IMR-90 (cell line): ENCODE results near the gene SP7. TPM values are rescaled to one million over a fixed set of nuclear protein-coding genes. Genes with fewer than 3 reads are reported as not detected.

ENCODE experiments used
- ATAC-seq: fragments of 200-7000 bp; cut with Tn5 transposase; 2 replicates; pipeline ENCODE4 v1.9.1; 2020; ENCODE audit warnings: low read depth, mild to moderate bottlenecking, moderate library complexity
- BruUV-seq: library from RNA; stranded (reverse); fragments of 400-500 nt; replicated peaks from 2 replicates; lab custom pipeline; 2021; lab: Mats Ljungman, UMichigan
- CTCF ChIA-PET: fragments of 300-600 bp; formaldehyde crosslinking; extraction: SDS; loops from one replicate; lab custom pipeline; 2021; ENCODE audit warnings: antibody characterized with exemption; lab: Yijun Ruan, JAX
- POLR2A ChIA-PET: fragments of 300-600 bp; sonication (Branson Sonifier 250); formaldehyde crosslinking; loops from one replicate; lab custom pipeline; 2022; ENCODE audit warnings: antibody characterized with exemption; ENCODE audit not compliant: unreplicated experiment; lab: Charles Lee
- DNase-seq: peaks from one replicate; pipeline ENCODE4 v3.0.0; 2013
- H2AFZ ChIP-seq: replicated peaks from 2 replicates; pipeline ENCODE3; 2013; ENCODE audit warnings: low read length, mild to moderate bottlenecking; ENCODE audit not compliant: poor library complexity
- H2AK5ac ChIP-seq: 2 replicates; pipeline ENCODE4 v1.6.1; 2013; ENCODE audit warnings: low read depth, low read length, inconsistent platforms
- H2AK9ac ChIP-seq: replicated peaks from 2 replicates; pipeline ENCODE3; 2013; ENCODE audit warnings: mild to moderate bottlenecking, low read depth, low read length, moderate library complexity; ENCODE audit not compliant: poor library complexity
- H2BK120ac ChIP-seq: 2 replicates; pipeline ENCODE4 v1.6.1; 2013; ENCODE audit warnings: low read depth, low read length, inconsistent platforms
- H2BK15ac ChIP-seq: 3 replicates; pipeline ENCODE4 v1.6.1; 2013; ENCODE audit warnings: low read depth, low read length, inconsistent platforms
- H2BK20ac ChIP-seq: 2 replicates; pipeline ENCODE4 v1.6.1; 2013; ENCODE audit warnings: low read depth, mild to moderate bottlenecking, inconsistent platforms, low read length, moderate library complexity
- H2BK5ac ChIP-seq: 2 replicates; pipeline ENCODE4 v1.6.1; 2013; ENCODE audit warnings: mild to moderate bottlenecking, low read depth, low read length, inconsistent platforms; ENCODE audit not compliant: poor library complexity, severe bottlenecking
- H3K14ac ChIP-seq: replicated peaks from 2 replicates; pipeline ENCODE4 v1.6.1; 2013; ENCODE audit warnings: low read depth, low read length, inconsistent platforms
- H3K18ac ChIP-seq: 2 replicates; pipeline ENCODE4 v1.6.1; 2013; ENCODE audit warnings: low read depth, low read length, control low read depth
- H3K23ac ChIP-seq: 2 replicates; pipeline ENCODE4 v1.6.1; 2013; ENCODE audit warnings: low read depth, low read length, inconsistent platforms
- H3K27ac ChIP-seq: 2 replicates; pipeline ENCODE4 v1.5.1; 2013; ENCODE audit warnings: mild to moderate bottlenecking, control low read depth, low read length; ENCODE audit not compliant: insufficient read depth
- H3K27me3 ChIP-seq: 2 replicates; pipeline ENCODE4 v1.6.1; 2013; ENCODE audit warnings: low read length; ENCODE audit not compliant: control insufficient read depth, insufficient read depth
- H3K36me3 ChIP-seq: 2 replicates; pipeline ENCODE4 v1.6.1; 2013; ENCODE audit warnings: low read length, mixed read lengths; ENCODE audit not compliant: control insufficient read depth, insufficient read depth
- H3K4ac ChIP-seq: 2 replicates; pipeline ENCODE4 v1.6.1; 2013; ENCODE audit warnings: low read depth, low read length, inconsistent platforms
- H3K4me1 ChIP-seq: 2 replicates; pipeline ENCODE4 v1.6.1; 2013; ENCODE audit warnings: low read length, mixed read lengths; ENCODE audit not compliant: control insufficient read depth, insufficient read depth
- H3K4me2 ChIP-seq: 2 replicates; pipeline ENCODE4 v1.6.1; 2013; ENCODE audit warnings: low read depth, mild to moderate bottlenecking, control low read depth, low read length, moderate library complexity
- H3K4me3 ChIP-seq: 2 replicates; pipeline ENCODE4 v1.5.1; 2013; ENCODE audit warnings: low read depth, mild to moderate bottlenecking, control low read depth, low read length, moderate library complexity; ENCODE audit not compliant: insufficient read depth
- H3K56ac ChIP-seq: 2 replicates; pipeline ENCODE4 v1.6.1; 2013; ENCODE audit warnings: low read length, inconsistent platforms; ENCODE audit not compliant: insufficient read depth; ENCODE audit errors: extremely low read depth
- H3K79me1 ChIP-seq, 2 experiments: 2 replicates each; pipeline ENCODE4 v1.6.1; 2013; ENCODE audit warnings: low read length in 2 of 2, inconsistent platforms in 1 of 2, low read depth in 1 of 2
- H3K9ac ChIP-seq: 2 replicates; pipeline ENCODE4 v1.6.1; 2013; ENCODE audit warnings: low read depth, low read length, control low read depth
- H3K9me1 ChIP-seq: 2 replicates; pipeline ENCODE4 v1.6.1; 2013; ENCODE audit warnings: low read length, inconsistent platforms; ENCODE audit not compliant: insufficient read depth
- H3K9me3 ChIP-seq: 2 replicates; pipeline ENCODE4 v1.6.1; 2013; ENCODE audit warnings: low read length; ENCODE audit not compliant: control insufficient read depth, insufficient read depth
- H4K20me1 ChIP-seq: 2 replicates; pipeline ENCODE4 v1.6.1; 2013; ENCODE audit warnings: low read length, inconsistent platforms; ENCODE audit not compliant: insufficient read depth
- H4K5ac ChIP-seq: 2 replicates; pipeline ENCODE4 v1.6.1; 2013; ENCODE audit warnings: mild to moderate bottlenecking, low read depth, low read length, control low read depth
- H4K8ac ChIP-seq, 2 experiments: 2 replicates each; pipeline ENCODE4 v1.6.1; 2013; ENCODE audit warnings: low read depth in 2 of 2, low read length in 2 of 2, control low read depth in 1 of 2, inconsistent platforms in 1 of 2
- H4K91ac ChIP-seq: 2 replicates; pipeline ENCODE4 v1.6.1; 2013; ENCODE audit warnings: low read depth, low read length, inconsistent platforms; ENCODE audit not compliant: insufficient read depth
- BHLHE40 ChIP-seq: fragments of 150-350 bp; IDR thresholded peaks from 2 replicates; pipeline ENCODE4 v1.6.1; 2016; ENCODE audit warnings: mild to moderate bottlenecking, low read depth, low read length
- CEBPB ChIP-seq: IDR thresholded peaks from 2 replicates; pipeline ENCODE4 v1.6.1; 2012; ENCODE audit warnings: low read depth, low read length, improper control_type of control experiment
- CHD1 ChIP-seq: IDR thresholded peaks from 2 replicates; pipeline ENCODE4 v1.6.1; 2012; ENCODE audit warnings: low read depth, low read length, improper control_type of control experiment
- ELK1 ChIP-seq: fragments of 150-350 bp; IDR thresholded peaks from 2 replicates; pipeline ENCODE4 v1.6.1; 2016; ENCODE audit warnings: low read depth, mild to moderate bottlenecking, low read length, moderate library complexity, borderline replicate concordance
- FOS ChIP-seq: fragments of 150-350 bp; IDR thresholded peaks from 2 replicates; pipeline ENCODE4 v1.6.1; 2016; ENCODE audit warnings: low read depth, low read length
- MAFK ChIP-seq: IDR thresholded peaks from 2 replicates; pipeline ENCODE4 v1.6.1; 2012; ENCODE audit warnings: low read depth, low read length, improper control_type of control experiment
- MAZ ChIP-seq: IDR thresholded peaks from 2 replicates; pipeline ENCODE4 v1.6.1; 2012; ENCODE audit warnings: low read depth, mild to moderate bottlenecking, low read length, improper control_type of control experiment, moderate library complexity, borderline replicate concordance
- MXI1 ChIP-seq: IDR thresholded peaks from 2 replicates; pipeline ENCODE4 v1.6.1; 2012; ENCODE audit warnings: low read depth, mild to moderate bottlenecking, low read length, moderate library complexity, borderline replicate concordance
- NFE2L2 ChIP-seq: fragments of 150-350 bp; IDR thresholded peaks from 2 replicates; pipeline ENCODE4 v1.6.1; 2016; ENCODE audit warnings: low read depth, mild to moderate bottlenecking, low read length
- POLR2A ChIP-seq: IDR thresholded peaks from 2 replicates; pipeline ENCODE4 v1.6.1; 2012; ENCODE audit warnings: mild to moderate bottlenecking, low read depth, low read length
- RAD21 ChIP-seq: IDR thresholded peaks from 2 replicates; pipeline ENCODE4 v1.6.1; 2012; ENCODE audit warnings: low read length, improper control_type of control experiment
- RCOR1 ChIP-seq: IDR thresholded peaks from 2 replicates; pipeline ENCODE4 v1.6.1; 2012; ENCODE audit warnings: mild to moderate bottlenecking, low read length, improper control_type of control experiment; ENCODE audit not compliant: insufficient replicate concordance
- RFX5 ChIP-seq: IDR thresholded peaks from 2 replicates; pipeline ENCODE4 v1.8.0; 2012; ENCODE audit warnings: low read depth, mild to moderate bottlenecking, low read length, moderate library complexity
- SMC3 ChIP-seq: fragments of 150-350 bp; IDR thresholded peaks from 2 replicates; pipeline ENCODE4 v1.6.1; 2016; ENCODE audit warnings: low read depth, mild to moderate bottlenecking, antibody characterized with exemption, low read length, moderate library complexity
- USF2 ChIP-seq: fragments of 150-350 bp; IDR thresholded peaks from 2 replicates; pipeline ENCODE4 v1.6.1; 2017; ENCODE audit warnings: mild to moderate bottlenecking, antibody characterized with exemption, low read length, low read depth
- WGBS, 2 experiments: methylation state at CpG; one replicate each; pipeline versions ENCODE4 v1.1.5 to v1.1.7; 2013; ENCODE audit warnings: missing lambda C conversion rate in 2 of 2; ENCODE audit not compliant: insufficient read length in 1 of 2; ENCODE audit errors: extremely low coverage in 2 of 2; 5-methylcytosine and 5-hydroxymethylcytosine counted together
- dilution Hi-C: fragments of 300-500 bp; cut with HindIII; formaldehyde crosslinking; loops from one replicate; pipeline ENCODE4 v1.14.3; 2018; ENCODE audit warnings: low sequenced_read_pairs; ENCODE audit not compliant: unreplicated experiment
- in situ Hi-C: fragments of 300-500 bp; cut with MboI; formaldehyde crosslinking; loops from 3 replicates; pipeline ENCODE4 v1.14.3; 2019; ENCODE audit warnings: low sequenced_read_pairs, inconsistent platforms, mixed read lengths
- intact Hi-C: fragments of 100-400 bp; cut with micrococcal nuclease; formaldehyde crosslinking; loops from 2 replicates; pipeline ENCODE4 v1.10.0; 2022
- polyA plus RNA-seq, 3 experiments: library from polyadenylated mRNA; depleted of rRNA; stranded (reverse); fragments of >200 nt; gene quantifications; 2 replicates each; pipeline ENCODE4 v1.2.3, GENCODE V29; 2012; ENCODE audit warnings: low replicate concordance in 1 of 3
- total RNA-seq: library from RNA; depleted of rRNA; stranded (reverse); fragments of >200 nt; gene quantifications from 2 replicates; pipeline ENCODE4 v1.2.3, GENCODE V29; 2012
- TF ChIP-seq, protein P1 (sequence below): conservative IDR thresholded peaks from 2 replicates; pipeline ENCODE4 v1.5.1; 2012; ENCODE audit warnings: mild to moderate bottlenecking, low read depth, low read length, improper control_type of control experiment

SP7 gene
- total and polyA plus RNA-seq, 2 of the 4 experiments (the other 2 are of a cell fraction), result not detected

DNA sequence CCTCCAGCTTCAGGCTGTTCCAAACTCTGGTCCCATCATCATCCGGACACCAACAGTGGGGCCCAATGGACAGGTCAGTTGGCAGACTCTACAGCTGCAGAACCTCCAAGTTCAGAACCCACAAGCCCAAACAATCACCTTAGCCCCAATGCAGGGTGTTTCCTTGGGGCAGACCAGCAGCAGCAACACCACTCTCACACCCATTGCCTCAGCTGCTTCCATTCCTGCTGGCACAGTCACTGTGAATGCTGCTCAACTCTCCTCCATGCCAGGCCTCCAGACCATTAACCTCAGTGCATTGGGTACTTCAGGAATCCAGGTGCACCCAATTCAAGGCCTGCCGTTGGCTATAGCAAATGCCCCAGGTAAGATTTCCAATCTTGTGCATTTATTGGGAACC is 47.1 kb upstream of the SP7 start:
- Histone ChIP-seq H3K23ac (peak overlapping the region; percentile 68; the same call in 1 of the 2 replicates), H3K9me1 (peaks cover 16% of the 10 kb centered on the region), H3K9me3 (no peaks in the 10 kb centered on the region), H3K4me1 (peaks cover 17% of the 10 kb centered on the region), H2AFZ (no peak overlapping the region), H3K4ac (peak overlapping the region; percentile 86), H3K79me1 (peaks cover 20 to 43% of the 10 kb centered on the region in 2 experiments), H3K27ac (peak overlapping the region; percentile 11; the same call in 1 of the 2 replicates), H2AK9ac (no peak overlapping the region), H3K18ac (no peak overlapping the region), H3K9ac (no peak overlapping the region), H3K4me2 (peak overlapping the region; percentile 67), H2BK15ac (no peak overlapping the region), H4K20me1 (peaks cover 27% of the 10 kb centered on the region; the same call in 1 of the 2 replicates), H3K56ac (no peak overlapping the region), H4K8ac (0 out of 4 replicates have a peak overlapping the region, but pooled peaks of 1 of the 2 experiments have one; percentile 25), H4K5ac (no peak overlapping the region), H2AK5ac (peak overlapping the region; percentile 61; the same call in 1 of the 2 replicates), H3K14ac (peak overlapping the region; percentile 32; the same call in 1 of the 2 replicates), H2BK20ac (no peak overlapping the region), H2BK5ac (no peak overlapping the region), H3K4me3 (no peak overlapping the region), H3K36me3 (peaks cover 23% of the 10 kb centered on the region), H3K27me3 (no peaks in the 10 kb centered on the region), H4K91ac (no peak overlapping the region), H2BK120ac (peak overlapping the region; percentile 11; the same call in 1 of the 2 replicates)
- in situ Hi-C loops, result no loop called here
- dilution Hi-C loops, result no loop called here
- ChIA-PET CTCF (interaction anchor here (0.6 to 1.5 kb wide), 3 partner anchors 30 to 58 kb away, joined by 3 to 5 read pairs (median 3); no protein-coding TSS in a partner anchor), POLR2A (interaction anchor here (0.6 kb wide), 1 partner anchor 35 kb away, joined by 4 read pairs; no protein-coding TSS in a partner anchor)
- no peak for TF ChIP-seq SMC3
- TF ChIP-seq RFX5, result no peak
- no peak for TF ChIP-seq CHD1
- TF ChIP-seq USF2, result no peak
- no peak for TF ChIP-seq ELK1
- no peak for TF ChIP-seq POLR2A
- no peak for TF ChIP-seq MAFK
- TF ChIP-seq RAD21, result no peak
- TF ChIP-seq CEBPB, result no peak
- no peak for TF ChIP-seq NFE2L2
- no peak for TF ChIP-seq MXI1
- TF ChIP-seq, protein P1, sequence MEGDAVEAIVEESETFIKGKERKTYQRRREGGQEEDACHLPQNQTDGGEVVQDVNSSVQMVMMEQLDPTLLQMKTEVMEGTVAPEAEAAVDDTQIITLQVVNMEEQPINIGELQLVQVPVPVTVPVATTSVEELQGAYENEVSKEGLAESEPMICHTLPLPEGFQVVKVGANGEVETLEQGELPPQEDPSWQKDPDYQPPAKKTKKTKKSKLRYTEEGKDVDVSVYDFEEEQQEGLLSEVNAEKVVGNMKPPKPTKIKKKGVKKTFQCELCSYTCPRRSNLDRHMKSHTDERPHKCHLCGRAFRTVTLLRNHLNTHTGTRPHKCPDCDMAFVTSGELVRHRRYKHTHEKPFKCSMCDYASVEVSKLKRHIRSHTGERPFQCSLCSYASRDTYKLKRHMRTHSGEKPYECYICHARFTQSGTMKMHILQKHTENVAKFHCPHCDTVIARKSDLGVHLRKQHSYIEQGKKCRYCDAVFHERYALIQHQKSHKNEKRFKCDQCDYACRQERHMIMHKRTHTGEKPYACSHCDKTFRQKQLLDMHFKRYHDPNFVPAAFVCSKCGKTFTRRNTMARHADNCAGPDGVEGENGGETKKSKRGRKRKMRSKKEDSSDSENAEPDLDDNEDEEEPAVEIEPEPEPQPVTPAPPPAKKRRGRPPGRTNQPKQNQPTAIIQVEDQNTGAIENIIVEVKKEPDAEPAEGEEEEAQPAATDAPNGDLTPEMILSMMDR, result no peak
- no peak for TF ChIP-seq BHLHE40
- no peak for TF ChIP-seq FOS
- TF ChIP-seq MAZ, result no peak
- no peak for TF ChIP-seq RCOR1
- no TSS peak for BruUV-seq
- DNase-seq (no peak), ATAC-seq (no peak)
- 86% methylated on average over 1 of the region's 2 CpGs; no CpG with 5 or more reads in 1 of the 2 experiments for WGBS, 2 experiments
- intact Hi-C loops, result no loop called here
